HG02981 (cell line): Measurements from ENCODE around the gene SAA1.

Source experiments
- ATAC-seq: cut with Tn5 transposase; IDR thresholded peaks from one replicate; pipeline ENCODE4 v1.9.1; 2021; ENCODE audit warnings: mild to moderate bottlenecking, moderate library complexity; ENCODE audit not compliant: unreplicated experiment

Gene SAA1

DNA sequence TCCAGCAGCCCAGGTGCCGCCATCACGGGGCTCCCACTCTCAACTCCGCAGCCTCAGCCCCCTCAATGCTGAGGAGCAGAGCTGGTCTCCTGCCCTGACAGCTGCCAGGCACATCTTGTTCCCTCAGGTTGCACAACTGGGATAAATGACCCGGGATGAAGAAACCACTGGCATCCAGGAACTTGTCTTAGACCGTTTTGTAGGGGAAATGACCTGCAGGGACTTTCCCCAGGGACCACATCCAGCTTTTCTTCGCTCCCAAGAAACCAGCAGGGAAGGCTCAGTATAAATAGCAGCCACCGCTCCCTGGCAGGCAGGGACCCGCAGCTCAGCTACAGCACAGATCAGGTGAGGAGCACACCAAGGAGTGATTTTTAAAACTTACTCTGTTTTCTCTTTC, at the start of gene SAA1:
Gene SAA1 (plus strand): TSS at position 316 of the 400 bp plus-strand sequence. CDS start 624 bp downstream, outside the sequence.
- ATAC-seq: no peak

DNA sequence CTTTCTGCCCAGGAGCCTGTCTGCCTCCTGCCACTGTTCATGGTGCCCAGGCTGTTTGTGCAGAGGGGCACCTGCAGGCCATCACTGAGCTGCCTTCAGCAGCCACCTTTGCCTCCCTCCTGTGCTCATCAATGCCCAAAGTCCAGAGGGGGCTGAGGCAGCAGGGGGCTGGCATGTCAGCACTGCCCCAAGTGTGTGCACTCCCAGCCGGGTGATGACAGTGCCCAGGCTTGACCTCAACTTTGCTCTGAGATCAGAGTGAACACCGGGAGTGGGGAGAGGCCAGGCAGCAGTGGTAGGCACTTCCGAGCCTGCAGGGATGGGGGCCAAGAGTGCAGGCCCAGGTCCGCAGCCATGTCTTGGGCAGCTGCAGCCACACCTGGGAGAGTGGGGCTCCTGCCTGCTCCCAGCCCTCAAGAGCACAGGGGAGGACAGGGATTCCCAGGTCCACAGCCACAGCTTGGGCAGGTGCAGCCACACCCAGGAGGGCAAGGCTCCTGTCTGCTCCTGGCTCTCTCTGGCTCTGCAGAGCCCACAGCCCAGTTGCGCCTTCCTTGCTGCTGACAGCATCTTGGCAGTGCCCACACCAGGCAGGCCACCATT, 44.7 kb upstream of the SAA1 start:
- ATAC-seq: no peak

DNA sequence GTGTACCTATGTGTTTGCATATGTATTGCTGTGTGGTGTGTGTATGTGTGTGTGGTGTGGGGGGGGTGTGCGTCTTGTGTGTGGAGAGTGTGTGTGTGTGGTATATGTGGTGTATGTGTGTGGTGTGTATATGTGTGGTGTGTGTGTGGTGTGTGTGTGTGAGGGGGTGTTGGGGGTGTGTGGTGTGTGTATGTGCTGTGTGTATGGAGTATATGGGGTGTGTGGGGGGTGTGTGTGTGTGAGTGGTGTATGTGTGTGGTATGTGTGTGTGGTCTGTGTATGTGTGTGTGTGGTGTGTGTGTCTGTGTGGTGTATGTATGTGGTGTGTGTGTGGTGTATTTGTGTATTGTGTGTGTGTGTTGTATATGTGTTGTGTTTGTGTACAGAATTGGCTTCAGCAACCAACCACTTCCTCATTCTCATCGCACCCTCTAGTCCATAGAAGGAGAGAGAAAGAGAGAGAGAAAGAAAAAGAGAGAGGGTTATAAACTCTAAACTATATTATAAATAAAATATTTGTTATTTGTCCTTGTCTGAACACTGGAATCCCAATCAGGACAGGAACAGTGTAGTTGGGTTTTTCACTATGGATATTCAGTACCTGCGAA, 43.1 kb upstream of the SAA1 start:
- ATAC-seq: no peak

DNA sequence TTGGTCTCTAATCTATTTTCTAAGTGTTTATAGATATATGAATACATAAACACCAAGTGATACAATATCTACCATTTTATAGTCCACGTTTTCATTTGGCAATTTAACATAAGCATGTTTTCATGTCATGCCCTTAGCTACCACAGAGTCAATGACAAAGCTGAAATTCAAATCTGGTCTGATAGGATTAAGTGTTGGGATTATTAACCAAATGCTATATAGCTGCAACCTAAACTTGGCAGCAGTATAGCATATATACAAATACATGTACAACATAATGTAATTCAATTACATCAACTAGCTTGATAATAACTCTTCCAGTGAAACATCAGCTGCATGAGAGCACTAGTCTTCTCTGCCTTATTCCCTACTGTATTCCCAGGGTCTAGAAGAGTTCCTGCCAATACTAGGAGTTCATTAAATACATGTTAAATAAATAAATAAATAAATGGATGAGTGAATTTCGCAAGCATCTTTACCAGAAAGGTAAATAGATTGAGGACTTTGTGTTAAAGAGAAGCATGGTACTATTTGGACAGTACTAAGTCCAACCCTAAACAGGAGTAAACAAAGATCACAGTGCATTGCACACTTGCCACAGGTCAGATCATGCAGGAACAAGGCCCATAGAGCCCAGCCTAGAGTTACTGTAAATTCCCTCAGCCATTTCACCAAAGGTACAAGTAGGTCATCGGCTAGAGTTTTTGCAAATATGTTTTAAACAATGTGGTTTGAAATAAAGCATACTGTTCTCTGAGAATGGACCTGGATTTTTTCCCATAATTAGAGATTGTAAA, 42.3 kb upstream of the SAA1 start:
- no peak for ATAC-seq

GRCh38 chr11:18225913-18226312, 40.2 kb upstream of the SAA1 start:
- ATAC-seq: peak; percentile 34

DNA sequence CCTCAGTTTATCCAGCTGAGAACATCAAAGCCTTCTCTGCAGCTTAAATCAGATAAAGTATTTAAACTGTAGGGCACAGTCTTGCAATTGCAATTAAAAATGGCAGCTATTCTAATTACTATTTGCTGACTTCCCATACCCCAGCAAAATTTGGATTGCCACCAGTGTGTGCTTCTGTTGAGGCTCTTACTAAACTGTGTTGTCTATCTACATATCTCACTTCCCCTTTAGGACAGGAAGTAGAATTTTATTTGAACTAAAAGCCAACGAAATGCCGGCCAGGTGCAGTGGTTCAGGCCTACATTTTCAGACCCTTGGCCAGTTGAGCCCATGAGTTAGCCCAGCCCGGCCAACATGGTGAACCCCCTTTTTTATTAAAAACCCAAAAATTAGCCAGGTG, 36.6 kb upstream of the SAA1 start:
- peak; percentile 95 for ATAC-seq

GRCh38 chr11:18230859-18231258, 35.2 kb upstream of the SAA1 start:
- ATAC-seq: no peak

DNA sequence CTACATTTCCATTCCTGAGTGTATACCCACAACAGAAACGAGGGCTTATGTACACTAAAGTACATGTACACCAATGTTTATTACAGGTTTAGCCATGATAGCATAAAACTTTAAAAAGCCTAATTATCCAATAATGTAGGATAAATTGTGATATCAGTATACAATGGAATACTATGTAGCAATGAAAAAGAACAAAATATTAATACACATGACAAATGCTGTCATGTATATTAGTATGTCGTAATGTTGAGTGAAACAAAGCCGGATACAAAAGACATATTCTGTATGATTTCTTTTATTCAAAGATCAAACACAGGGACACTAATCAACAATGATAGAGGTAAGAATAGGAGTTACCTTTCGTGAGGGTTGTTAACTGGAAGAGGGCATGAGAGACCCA, 32.2 kb upstream of the SAA1 start:
- ATAC-seq: no peak

GRCh38 chr11:18235394-18236334, 30.4 kb upstream of the SAA1 start:
- ATAC-seq: no peak

- no peak for ATAC-seq
These were observed 29.3 kb upstream of the SAA1 start, which contains the start of gene SAA4 for GRCh38 chr11:18236664-18237356. Gene SAA4 (minus strand): TSS chr11:18236802. CDS start chr11:18235926, 876 bp downstream.

DNA sequence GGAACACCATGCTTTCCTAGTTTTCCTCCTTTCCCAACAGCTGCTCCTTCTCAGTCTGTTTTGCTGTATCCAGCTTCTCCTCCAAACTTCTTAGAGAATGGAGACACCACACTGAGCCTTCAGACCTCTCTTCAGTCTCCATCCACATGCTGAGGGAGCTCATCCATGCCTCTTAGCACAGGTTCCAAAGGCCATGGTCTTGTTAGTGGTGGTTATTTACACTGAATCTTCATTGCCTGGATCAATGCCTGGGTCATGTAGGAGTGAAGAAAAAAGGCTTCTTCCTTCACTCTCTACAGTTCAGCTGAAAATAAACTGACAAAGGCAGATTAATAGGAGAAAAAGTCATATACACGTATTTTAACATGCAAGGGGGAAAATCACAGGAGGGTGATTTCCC, 26.4 kb upstream of the SAA1 start:
- no peak for ATAC-seq

DNA sequence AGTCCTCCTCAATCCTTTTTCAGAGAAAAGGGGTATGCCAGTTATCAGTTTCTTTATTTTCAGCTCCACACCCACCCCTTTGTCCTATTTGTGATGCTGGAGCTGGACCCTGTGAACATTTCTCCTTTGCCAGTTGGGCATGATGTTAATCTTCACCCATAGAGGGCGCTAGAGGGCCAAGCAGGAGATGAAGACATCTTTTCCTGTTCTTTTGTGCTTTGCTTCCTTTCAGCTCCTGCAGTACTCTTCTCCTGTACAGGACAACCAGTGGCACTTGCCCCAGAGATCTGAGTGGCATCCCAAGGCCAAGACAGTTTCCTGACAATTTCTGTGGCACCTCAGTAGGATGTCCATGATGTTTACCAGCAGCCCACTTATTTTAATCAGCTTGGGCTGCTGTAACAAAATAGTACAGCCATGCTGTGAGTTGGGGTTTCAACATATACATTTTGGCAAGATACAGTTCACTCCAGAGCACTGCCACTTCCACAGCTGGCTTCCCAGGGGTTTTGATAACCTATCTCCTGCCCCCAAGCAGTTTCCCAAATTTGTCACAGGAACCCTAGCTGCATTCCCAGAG, 22.2 kb upstream of the SAA1 start:
- ATAC-seq: no peak

DNA sequence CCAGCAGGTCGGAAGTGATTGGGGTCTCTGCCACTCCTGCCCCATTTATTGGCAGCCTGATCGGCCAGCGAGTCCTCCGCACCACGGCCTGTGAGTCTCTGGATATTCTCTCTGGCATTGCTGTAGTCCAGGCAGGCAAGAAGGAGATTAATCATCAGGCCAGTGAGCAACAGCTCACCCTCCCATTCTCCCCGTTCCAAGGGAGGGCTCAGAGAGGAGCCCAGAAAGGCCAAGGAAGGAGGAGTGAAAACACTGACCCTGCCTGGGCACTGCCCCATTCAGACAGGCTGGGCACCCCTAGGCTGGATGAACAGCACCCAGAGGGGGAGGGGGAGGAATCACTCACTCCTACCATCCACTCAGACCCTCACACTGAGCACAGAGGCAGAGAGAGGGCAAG, 20.7 kb upstream of the SAA1 start:
- no peak for ATAC-seq

DNA sequence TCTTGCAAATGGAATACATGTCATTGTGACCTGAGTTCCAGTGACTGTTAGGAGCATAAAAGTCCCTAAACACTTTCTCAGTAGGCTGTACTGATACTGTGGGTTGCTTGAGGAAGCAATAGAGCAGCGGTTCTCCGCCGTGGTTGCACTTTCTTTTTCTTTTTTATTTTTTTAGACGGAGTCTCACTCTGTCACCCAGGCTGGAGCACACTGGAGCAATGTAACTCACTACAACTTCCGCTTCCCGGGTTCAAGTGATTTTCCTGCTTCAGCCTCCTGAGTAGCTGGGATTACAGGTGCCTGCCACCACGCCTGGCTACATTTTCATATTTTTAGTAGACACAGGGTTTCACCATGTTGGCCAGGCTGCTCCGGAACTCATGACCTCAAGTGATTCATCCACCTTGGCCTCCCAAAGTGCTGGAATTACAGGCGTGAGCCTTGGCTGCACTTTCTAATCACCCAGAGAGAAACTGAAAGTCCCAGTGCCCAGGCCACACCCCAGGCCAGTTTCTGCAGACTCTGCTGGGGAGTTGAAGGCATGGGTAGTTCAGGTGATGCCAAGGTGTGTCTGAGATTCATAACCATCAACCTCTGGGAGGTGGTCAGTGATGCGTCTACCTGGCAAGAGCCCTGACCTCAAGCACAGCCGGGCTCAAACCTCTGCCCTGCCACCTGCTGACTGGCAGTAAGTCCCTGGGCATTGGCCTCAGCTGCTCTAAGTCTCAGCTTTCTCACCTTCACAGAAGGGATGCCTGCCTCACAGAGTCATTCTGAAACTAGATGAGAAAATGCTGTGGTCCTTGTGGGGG, 19.5 kb upstream of the SAA1 start:
- ATAC-seq: peak; percentile 80

GRCh38 chr11:18247191-18247581, 18.9 kb upstream of the SAA1 start:
- peak; percentile 14 for ATAC-seq

GRCh38 chr11:18248561-18248960, 17.5 kb upstream of the SAA1 start, which contains the start of gene SAA2:
Gene SAA2 (minus strand): TSS chr11:18248668. CDS start chr11:18248011, 657 bp downstream.
- ATAC-seq: no peak

GRCh38 chr11:18253233-18253632, 12.8 kb upstream of the SAA1 start:
- ATAC-seq: no peak

DNA sequence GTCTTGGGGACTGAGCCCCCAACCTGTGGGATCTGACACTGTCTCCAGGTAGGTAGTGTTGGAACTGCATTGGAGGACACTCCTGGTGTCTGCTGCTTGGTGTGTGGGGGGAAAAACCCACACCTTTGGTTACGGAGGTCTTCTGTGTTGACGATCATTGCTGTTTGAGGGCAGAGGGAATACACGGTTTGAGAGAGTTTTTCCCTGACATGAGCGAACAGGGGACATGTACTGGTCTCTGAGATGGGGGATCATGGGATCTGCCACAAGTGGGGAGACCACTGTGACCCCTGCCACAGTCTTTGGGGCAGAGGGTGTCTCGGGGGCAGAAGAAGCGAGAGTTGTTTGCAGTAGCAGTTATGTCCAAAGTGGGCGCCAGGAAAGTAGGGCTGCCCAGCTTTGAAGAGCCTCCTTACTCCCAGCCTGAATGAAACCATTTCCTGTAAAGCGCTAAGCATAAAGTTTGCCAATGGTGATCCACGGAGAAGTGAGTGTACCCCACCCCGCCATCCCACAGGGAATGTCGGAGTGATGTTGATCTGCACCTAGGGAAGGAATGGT, 12.2 kb upstream of the SAA1 start:
- no peak for ATAC-seq
